GM12874 (cell line): ENCODE measurements around the gene SHPK.
A peak's percentile ranks its signal among the peaks of the same experiment; 100 is the strongest.

ENCODE experiments used
- CTCF ChIP-seq: IDR thresholded peaks from 2 replicates; pipeline ENCODE4 v1.5.1; 2011; ENCODE audit warnings: low read depth, mild to moderate bottlenecking, control low read depth, low read length, moderate library complexity; ENCODE audit not compliant: insufficient read depth

The SHPK gene

GRCh38 chr17:3636154-3636907 lies at the start of gene SHPK, which contains the start of gene CTNS:
Gene SHPK (minus strand): TSS chr17:3636250. CDS start chr17:3636219, 31 bp downstream.
Gene CTNS (plus strand): TSS chr17:3636760. CDS start chr17:3640207, 3,447 bp downstream.
- no peak for TF ChIP-seq CTCF

GRCh38 chr17:3685174-3685573 lies 49.1 kb upstream of the SHPK start:
- no peak for TF ChIP-seq CTCF

GRCh38 chr17:3683054-3683511 lies 47.0 kb upstream of the SHPK start:
- TF ChIP-seq CTCF = peak; percentile 97

GRCh38 chr17:3682033-3682432 lies 46.0 kb upstream of the SHPK start:
- TF ChIP-seq CTCF = no peak

GRCh38 chr17:3681565-3681964 lies 45.5 kb upstream of the SHPK start:
- TF ChIP-seq CTCF = no peak

- no peak for TF ChIP-seq CTCF
Measured at GRCh38 chr17:3681057-3681456, 45.0 kb upstream of the SHPK start.

- TF ChIP-seq CTCF = no peak
Measured at GRCh38 chr17:3679531-3680126, 43.6 kb upstream of the SHPK start.
